NCI-H69 (cell line): ENCODE measurements around the gene LMF1.

ENCODE experiments used
- DNase-seq: peaks from one replicate; lab custom pipeline; 2025; lab: John Stamatoyannopoulos, UW

The LMF1 gene

DNA sequence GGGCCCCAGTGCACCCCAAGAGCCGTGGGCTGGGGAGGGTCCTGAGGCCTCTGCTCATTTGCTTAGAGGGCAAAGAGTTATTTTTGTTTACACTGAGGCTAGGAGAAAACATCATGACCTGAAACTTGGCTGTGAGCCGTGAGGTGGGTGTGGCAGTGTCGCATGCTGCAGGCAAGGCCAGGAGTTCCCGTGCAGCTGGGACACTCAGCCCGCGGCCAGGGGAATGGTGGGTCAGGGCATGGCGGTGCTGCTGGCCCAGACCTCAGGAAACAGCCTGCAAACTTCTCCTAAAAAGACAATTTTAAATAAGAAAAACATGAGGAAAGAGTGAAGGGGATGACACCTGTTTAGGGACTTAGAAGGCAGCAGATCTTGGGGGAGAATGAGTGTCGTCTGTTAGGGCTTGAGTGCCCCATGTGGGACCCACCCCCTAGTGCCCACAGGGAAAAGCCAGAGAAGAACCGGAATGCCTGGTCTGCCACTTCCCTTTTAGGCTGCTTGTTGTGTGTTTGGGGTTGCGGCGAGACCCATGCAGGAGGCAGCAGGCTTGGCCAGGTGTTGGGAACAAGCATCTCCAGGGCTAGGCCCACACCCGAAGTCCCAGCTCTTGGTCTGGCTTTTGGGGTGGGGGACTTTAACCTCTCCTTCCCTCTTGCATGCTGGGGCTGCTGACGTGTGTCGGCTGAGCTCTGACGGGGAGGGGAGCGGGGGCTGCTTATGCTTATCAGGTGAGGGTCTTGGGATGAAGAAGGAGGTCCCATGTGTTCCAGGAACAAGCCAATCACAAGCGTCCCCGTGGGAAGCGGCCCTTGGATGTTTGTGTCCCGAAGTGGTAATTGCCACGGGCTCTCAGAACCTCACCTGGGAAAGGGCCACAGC lies 89.3 kb downstream of the LMF1 start:
- no peak for DNase-seq

DNA sequence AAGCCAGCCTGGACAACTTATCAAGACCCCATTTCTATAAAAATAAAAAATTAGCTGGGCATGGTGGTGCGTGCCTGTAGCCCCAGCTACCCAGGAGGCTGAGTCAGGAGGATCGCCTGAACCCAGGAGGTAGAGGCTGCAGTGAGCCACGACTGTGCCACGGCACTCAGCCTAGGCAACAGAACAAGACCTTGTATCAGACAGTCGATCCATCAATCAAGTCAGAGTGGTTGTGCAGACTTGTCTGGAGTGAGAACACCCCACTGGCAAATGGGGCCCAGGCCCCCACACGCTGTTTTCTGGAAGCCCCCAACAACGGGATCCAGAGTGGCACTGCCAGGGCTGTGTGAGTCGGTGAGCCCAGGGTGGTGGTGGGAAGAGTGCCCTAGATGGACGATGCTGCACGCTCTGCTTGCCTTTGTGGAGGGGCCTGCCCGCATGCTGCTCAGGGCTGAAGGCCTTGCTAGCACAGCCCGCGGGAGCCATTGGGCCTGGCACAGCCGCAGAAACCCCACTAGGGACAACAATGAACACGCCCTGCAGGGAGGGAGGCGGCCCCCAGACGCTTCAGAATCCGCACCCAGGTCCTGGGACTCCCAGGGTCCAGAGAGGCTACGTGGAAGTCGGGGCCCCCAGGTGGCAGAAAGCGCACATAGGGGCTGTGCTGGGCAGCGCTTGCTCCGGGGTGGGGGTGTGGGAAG lies 90.2 kb downstream of the LMF1 start:
- no peak for DNase-seq

GRCh38 chr16:879986-880385 lies 90.8 kb downstream of the LMF1 start:
- DNase-seq, result no peak

DNA sequence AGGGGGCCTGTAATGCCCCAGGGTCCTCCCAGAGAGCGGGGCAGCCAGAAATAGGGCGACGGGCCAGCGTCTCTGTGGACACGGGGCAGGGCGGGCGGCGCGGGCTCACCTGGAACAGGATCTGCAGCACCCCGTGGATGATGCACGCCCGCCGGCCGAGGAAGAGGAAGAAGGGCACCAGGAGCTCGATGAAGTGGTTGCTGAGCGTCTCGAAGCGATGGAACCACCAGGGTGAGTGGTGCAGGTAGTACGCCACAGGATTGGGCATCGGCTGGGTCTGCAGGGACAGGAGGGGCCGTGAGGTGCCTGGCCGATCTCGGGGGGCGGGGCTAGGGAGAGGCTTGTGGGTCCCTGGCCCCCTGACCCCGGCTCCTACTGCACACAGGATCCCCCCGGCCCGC lies 91.3 kb downstream of the LMF1 start:
- no peak for DNase-seq

- DNase-seq, result no peak
Observed at GRCh38 chr16:878886-879285, 91.9 kb downstream of the LMF1 start.

DNA sequence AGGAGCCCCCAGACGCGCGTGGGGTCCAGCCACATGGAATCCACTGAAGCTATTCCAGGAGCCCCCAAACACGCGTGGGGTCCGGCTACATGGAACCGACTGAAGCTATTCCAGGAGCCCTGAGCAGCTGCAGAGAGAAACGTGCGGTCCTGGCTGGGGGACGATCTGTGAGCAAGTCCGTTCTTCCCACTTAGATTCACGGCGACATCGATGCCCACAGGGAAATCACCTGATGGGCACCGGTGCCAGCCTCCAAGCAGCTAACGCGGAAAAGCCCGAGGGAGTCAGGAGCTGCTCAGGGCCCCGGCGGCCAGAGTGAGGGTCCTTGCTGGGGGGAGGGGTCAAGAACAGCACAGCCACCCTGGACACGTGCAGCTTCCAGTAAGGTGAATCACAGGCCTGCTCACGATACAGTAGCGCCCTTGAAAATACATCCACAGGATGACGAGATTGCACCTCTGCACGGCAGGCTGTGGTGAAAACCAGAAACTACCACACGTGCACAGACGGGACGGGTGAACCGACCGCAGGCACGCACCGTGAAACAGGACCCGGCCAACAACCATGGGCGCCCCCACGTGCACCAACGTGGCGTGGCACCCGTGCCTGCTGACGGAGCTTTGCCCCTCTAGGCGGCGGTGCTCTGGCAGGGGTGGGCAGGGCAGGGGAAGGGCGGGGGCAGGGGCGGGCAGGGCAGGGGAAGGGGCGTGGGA lies 92.6 kb downstream of the LMF1 start:
- peak; percentile 72 for DNase-seq

GRCh38 chr16:877242-878071 lies 93.3 kb downstream of the LMF1 start:
- no peak for DNase-seq

DNA sequence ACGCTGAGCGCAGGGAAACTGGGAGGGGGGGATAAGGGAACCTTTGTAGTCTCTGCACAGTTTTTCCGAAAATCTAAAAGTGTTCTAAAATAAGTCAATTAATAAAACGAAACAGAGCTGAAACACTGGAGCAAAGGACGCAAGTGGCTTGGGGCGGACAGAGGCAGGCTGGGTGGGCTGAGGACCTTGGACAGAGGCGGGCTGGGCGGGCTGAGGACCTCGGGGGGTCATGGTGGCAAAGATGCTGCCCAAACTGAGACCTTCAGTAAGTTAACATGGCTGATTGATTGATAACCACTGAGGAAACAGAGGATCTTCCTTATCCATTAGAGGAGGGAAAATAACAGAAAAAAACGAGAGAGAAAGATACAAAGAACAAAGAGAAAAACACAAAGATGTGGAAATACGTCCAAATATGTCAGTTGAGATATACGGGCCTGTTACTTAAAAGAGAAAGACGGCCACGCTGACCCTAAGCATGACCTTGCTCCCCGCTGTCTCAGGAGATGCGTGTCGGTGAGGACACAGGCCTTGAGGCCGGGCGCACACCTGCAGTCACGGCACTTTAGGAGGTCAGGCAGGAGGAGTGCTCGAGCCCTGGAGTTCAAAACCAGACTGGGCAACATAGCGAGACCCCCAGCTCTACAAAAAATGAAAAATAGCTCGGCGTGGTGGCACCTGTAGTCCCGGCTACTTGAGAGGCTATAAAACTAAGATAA lies 94.1 kb downstream of the LMF1 start:
- DNase-seq, result no peak

GRCh38 chr16:876041-876335 lies 94.8 kb downstream of the LMF1 start:
- DNase-seq, result no peak

DNA sequence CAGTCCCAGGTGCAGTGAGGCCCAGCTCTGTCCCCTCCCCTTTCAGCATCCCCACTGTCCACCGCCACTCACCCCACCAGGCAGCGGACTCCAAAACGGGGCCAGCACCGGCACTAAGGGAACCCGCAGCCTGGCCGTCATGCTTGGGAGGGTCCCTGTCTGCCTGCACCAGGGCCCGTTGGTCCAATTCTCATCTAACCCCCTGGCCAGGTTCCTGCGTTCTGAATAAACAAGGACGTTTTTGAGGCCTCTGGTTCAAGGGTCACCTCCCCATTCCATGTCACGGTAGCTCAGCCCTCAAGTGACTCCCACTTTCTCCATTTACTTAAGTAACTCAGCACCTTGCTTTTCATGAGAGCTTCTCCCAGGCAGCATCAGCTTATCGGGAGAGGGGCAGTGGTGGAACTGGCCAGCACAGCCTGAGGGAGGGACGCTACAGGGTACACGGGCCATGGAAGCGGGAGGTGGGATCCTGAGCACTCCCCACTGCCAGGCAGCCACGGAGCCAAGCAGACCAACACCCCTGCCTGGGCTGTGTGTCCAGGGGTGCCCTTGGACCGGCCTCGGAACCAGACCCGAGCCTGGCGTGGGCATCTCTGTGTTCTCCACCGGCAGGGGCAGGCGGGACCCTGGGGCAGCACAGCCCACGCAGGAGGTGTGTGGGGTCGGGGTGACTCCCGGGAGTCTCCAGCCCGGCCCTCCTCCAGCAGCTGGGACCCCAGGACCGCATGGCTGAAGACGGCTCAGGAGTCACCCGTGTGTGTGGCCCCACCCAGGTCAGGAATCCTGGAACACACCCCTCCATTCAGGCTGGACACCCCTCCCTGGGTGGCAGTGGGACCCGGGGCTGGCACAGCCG lies 95.4 kb downstream of the LMF1 start:
- no peak for DNase-seq

GRCh38 chr16:874366-875181 lies 96.2 kb downstream of the LMF1 start:
- DNase-seq, result no peak

- no peak for DNase-seq
Observed at GRCh38 chr16:873889-874288, 96.9 kb downstream of the LMF1 start.

DNA sequence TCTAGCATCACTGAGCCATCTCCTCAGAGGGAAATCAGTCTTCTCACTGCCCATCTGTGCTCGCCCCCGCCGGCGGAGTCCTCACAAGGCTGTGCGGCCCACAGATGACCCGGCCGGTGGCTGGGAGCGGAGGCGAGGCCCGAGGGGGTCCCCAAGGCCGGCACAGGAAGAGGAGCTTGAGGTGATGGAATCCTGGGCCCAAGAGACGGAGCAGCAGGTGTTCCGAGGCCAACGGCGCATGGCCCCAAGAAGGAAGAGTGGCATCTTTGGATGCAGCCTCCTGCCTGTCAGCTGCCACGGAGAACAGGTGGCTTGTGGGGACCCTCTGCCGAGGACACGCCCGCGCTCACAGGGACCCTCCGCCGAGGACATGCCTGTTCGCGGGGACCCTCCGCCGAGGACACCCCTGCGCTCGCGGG lies 97.5 kb downstream of the LMF1 start:
- DNase-seq, result no peak

DNA sequence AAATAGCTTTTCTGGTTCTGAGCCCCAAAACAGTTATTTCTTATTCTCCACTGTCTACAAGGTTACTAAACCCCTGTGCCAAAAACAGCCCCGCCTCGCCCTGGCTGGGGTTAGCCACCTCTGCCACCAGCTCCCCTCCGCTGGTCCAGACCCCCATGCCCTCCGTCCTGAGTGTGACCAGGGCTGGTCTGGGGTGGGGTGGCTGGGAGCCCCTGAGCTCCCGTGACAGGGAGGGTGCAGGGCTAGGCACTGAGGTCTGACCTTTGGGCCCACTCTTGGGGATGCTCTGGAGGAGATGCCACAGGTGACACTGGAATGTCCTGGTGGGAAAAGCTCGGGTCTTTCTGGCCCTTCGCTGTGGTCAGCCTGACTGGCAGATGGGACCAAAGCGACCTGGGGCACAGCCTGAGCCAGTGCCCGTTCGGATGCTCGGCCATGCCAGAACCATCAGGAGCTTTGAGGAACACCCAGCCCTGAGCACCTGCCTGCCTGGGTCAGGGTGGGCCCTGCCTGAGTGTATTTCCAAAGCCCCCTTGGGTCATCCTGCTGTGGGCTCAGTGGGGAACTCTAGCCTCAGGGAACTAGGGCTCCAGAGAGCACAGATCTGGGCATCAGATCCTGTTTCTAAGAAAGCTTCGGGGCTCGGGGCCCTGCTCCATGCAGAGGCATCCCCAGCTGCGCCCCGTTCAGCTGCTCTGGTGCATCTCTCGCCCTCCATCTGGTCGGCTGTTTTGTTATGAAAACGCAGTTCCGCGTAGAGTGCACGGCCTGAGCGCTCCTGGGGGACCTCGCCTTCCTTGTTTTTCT lies 98.1 kb downstream of the LMF1 start:
- DNase-seq, result no peak

GRCh38 chr16:871562-872345 lies 99.0 kb downstream of the LMF1 start:
- DNase-seq, result no peak

- DNase-seq, result no peak
Observed at GRCh38 chr16:870856-871561, 99.8 kb downstream of the LMF1 start.
